Activated naive CD8-positive, alpha-beta T cell treated with anti-CD3 and anti-CD28 coated beads, Interleukin-2, amount 50 U/mL, for 24 hours (primary cell): Measurements from ENCODE around the gene CERS6.

ENCODE experiments used
- ATAC-seq: fragments of 150-1000 bp; cut with Tn5 transposase; one replicate; pipeline ENCODE4 v1.10.0; 2021
- DNase-seq: peaks from one replicate; pipeline ENCODE4 v3.0.0; 2021
- H3K27ac Mint-ChIP-seq: one replicate; pipeline ENCODE4 v1.8.0; 2021; ENCODE audit warnings: mild to moderate bottlenecking, mixed read lengths
- H3K27me3 Mint-ChIP-seq: one replicate; pipeline ENCODE4 v1.8.0; 2021; ENCODE audit warnings: mixed read lengths
- H3K36me3 Mint-ChIP-seq: one replicate; pipeline ENCODE4 v1.8.0; 2021; ENCODE audit warnings: low read depth, mixed read lengths
- H3K4me1 Mint-ChIP-seq: one replicate; pipeline ENCODE4 v1.8.0; 2021; ENCODE audit warnings: mixed read lengths
- H3K4me3 Mint-ChIP-seq: one replicate; pipeline ENCODE4 v1.8.0; 2021; ENCODE audit warnings: mild to moderate bottlenecking, moderate library complexity, mixed read lengths
- H3K9me3 Mint-ChIP-seq: one replicate; pipeline ENCODE4 v1.8.0; 2021; ENCODE audit warnings: mixed read lengths

The CERS6 gene

DNA sequence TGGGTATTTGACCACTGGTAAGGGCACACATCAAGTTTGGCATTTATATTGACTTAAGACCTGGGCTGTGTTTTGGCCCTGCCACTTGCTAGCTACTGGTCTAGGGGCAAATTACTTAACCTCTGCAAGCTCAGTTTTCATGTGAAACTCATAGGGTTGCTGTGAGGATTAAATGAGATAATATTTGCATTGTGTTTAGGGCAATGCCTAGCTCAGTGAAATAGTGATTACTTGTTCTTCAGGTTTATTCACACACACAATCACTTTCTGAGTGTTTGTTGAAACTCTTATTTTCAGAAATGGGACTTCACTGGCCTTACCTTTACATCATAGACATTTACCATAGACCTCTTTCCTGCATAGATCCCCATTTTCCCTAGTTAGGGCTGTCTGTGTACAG is 12.3 kb downstream of the CERS6 start:
- no peak overlapping the region for H3K27ac Mint-ChIP-seq
- H3K4me1 Mint-ChIP-seq = peaks cover 63% of the 10 kb centered on the region
- ATAC-seq (no peak), DNase-seq (no peak)
- H3K27me3 Mint-ChIP-seq = no peaks in the 10 kb centered on the region
- peaks cover 2% of the 10 kb centered on the region for H3K36me3 Mint-ChIP-seq
- no peak overlapping the region for H3K4me3 Mint-ChIP-seq
- H3K9me3 Mint-ChIP-seq = no peaks in the 10 kb centered on the region

DNA sequence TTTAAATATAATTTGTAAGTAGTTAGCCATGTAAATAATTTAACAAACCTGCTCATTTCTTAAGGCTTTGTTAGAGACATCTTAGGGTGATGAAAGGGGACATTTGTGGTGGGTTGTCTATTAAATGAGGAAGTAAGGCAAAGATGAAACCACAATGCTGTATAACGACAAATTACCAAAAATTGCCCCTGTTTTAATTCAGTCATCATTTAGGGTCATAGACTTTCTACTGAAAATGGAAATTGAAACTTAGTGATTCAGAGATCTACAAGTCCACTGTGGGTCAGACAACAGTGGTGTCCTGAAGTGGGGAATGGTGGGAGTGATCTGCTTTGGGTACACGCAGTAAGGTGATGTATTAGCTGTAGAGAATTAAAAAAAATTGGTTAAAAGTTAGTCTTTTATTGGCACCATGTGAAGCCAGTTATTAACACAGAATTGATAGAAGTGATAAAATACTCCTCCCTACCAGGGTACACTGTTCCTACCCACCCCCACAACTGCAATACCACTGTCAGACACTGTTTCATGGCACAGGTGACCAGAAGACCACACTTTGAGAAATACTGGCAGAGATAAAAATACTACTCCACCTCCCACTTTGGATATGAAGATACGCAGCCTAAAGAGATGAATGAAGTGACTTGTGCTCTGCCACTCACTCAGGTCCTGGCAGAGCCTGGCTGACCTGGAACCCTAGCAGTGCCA is 13.4 kb downstream of the CERS6 start:
- no peaks in the 10 kb centered on the region for H3K27me3 Mint-ChIP-seq
- DNase-seq (no peak), ATAC-seq (peak; percentile 38)
- H3K4me3 Mint-ChIP-seq = peak overlapping the region; percentile 16
- peaks cover 66% of the 10 kb centered on the region for H3K4me1 Mint-ChIP-seq
- peaks cover 5% of the 10 kb centered on the region for H3K36me3 Mint-ChIP-seq
- H3K27ac Mint-ChIP-seq = peak overlapping the region; percentile 29
- no peaks in the 10 kb centered on the region for H3K9me3 Mint-ChIP-seq

DNA sequence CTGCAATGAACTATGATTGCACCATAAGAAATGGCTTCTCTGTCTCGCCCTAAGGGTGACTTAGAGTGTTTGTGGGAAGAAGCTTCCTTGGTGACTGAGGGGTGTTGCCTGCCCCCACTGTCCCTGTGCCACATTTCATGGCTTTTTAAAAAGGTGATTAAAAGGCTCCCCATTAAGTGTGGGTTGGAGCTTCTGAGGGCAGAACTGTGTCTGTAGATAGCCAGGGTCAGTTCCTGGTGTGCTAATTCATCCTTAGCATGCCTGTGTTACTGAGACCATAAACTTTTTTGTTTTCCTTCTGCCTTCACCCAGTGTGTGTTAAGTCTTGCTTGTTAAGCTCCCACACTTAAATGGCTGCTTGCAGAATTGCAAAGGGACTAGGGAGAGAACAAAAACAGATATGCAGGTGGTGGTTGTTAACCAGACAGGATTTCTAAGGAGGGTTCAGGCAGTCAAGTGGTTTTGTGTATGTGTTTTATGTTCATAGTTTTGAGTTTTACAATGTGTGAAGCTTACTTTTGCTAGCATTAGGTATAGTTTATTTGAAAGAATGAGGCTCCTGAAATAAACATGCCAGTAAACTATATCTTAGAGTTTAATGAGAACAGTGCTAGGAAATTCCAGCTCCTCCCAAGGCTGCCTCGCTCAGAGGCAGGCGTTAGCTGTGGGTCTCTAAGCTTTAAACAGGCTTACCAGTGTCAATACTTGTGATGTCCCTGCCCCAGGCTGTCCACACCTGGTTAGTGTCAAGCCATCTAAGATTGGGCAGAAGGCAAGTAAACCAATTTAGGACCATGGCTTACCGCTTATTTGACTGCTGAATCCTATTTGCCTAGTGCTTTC is 14.5 kb downstream of the CERS6 start:
- DNase-seq (no peak), ATAC-seq (no peak)
- no peak overlapping the region for H3K4me3 Mint-ChIP-seq
- peaks cover 5% of the 10 kb centered on the region for H3K36me3 Mint-ChIP-seq
- no peaks in the 10 kb centered on the region for H3K9me3 Mint-ChIP-seq
- H3K27ac Mint-ChIP-seq = no peak overlapping the region
- H3K4me1 Mint-ChIP-seq = peaks cover 54% of the 10 kb centered on the region
- no peaks in the 10 kb centered on the region for H3K27me3 Mint-ChIP-seq

GRCh38 chr2:168471163-168471475 is 15.0 kb downstream of the CERS6 start:
- DNase-seq (no peak), ATAC-seq (no peak)
- Mint-ChIP-seq H3K27me3 (no peaks in the 10 kb centered on the region), H3K9me3 (no peaks in the 10 kb centered on the region), H3K27ac (no peak overlapping the region), H3K36me3 (peaks cover 5% of the 10 kb centered on the region), H3K4me3 (no peak overlapping the region), H3K4me1 (peaks cover 50% of the 10 kb centered on the region)

- H3K36me3 Mint-ChIP-seq = peaks cover 5% of the 10 kb centered on the region
- DNase-seq = no peak
- no peaks in the 10 kb centered on the region for H3K27me3 Mint-ChIP-seq
- peaks cover 32% of the 10 kb centered on the region for H3K4me1 Mint-ChIP-seq
- H3K27ac Mint-ChIP-seq = no peak overlapping the region
- H3K9me3 Mint-ChIP-seq = no peaks in the 10 kb centered on the region
- ATAC-seq = no peak
- no peak overlapping the region for H3K4me3 Mint-ChIP-seq
These were observed 19.6 kb downstream of the CERS6 start for GRCh38 chr2:168475636-168476035.

DNA sequence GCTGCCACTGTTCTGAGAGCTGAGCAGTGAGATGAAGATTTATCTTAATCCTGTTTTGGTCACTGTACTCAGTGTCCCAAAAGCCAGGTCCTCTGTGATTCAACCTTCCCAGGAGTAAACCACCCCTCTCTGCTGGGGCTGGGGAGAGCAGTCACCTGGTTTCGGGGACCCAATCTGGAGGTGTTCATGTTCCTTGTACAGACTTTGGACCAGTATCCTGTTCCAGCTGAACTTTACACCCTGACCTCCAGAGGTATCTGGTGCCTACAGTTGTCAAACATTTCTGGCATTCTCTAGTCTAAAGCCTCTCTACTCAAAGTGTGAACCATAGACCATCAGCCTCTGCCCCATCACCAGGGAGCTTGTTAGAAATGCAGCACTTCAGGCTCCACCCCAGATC is 22.1 kb downstream of the CERS6 start:
- ATAC-seq (peak; percentile 36), DNase-seq (no peak)
- H3K27ac Mint-ChIP-seq = no peak overlapping the region
- no peaks in the 10 kb centered on the region for H3K27me3 Mint-ChIP-seq
- no peaks in the 10 kb centered on the region for H3K9me3 Mint-ChIP-seq
- peaks cover 41% of the 10 kb centered on the region for H3K4me1 Mint-ChIP-seq
- peaks cover 4% of the 10 kb centered on the region for H3K36me3 Mint-ChIP-seq
- H3K4me3 Mint-ChIP-seq = no peak overlapping the region

- Mint-ChIP-seq H3K27ac (no peak overlapping the region), H3K36me3 (peaks cover under 1% of the 10 kb centered on the region), H3K9me3 (peaks cover 2% of the 10 kb centered on the region), H3K4me1 (peaks cover 49% of the 10 kb centered on the region), H3K27me3 (no peaks in the 10 kb centered on the region), H3K4me3 (no peak overlapping the region)
- ATAC-seq (no peak), DNase-seq (no peak)
These were observed 24.3 kb downstream of the CERS6 start for GRCh38 chr2:168480356-168480755.

- Mint-ChIP-seq H3K27me3 (no peaks in the 10 kb centered on the region), H3K27ac (no peak overlapping the region), H3K36me3 (peaks cover 3% of the 10 kb centered on the region), H3K9me3 (peaks cover 4% of the 10 kb centered on the region), H3K4me3 (no peak overlapping the region), H3K4me1 (peaks cover 49% of the 10 kb centered on the region)
- DNase-seq (no peak), ATAC-seq (no peak)
These were observed 24.9 kb downstream of the CERS6 start for GRCh38 chr2:168480825-168481585.

GRCh38 chr2:168482269-168482668 is 26.2 kb downstream of the CERS6 start:
- no peak for DNase-seq
- peaks cover 3% of the 10 kb centered on the region for H3K36me3 Mint-ChIP-seq
- H3K9me3 Mint-ChIP-seq = peaks cover 4% of the 10 kb centered on the region
- H3K4me1 Mint-ChIP-seq = peaks cover 41% of the 10 kb centered on the region
- no peak overlapping the region for H3K27ac Mint-ChIP-seq
- H3K4me3 Mint-ChIP-seq = no peak overlapping the region
- ATAC-seq = no peak
- no peaks in the 10 kb centered on the region for H3K27me3 Mint-ChIP-seq

DNA sequence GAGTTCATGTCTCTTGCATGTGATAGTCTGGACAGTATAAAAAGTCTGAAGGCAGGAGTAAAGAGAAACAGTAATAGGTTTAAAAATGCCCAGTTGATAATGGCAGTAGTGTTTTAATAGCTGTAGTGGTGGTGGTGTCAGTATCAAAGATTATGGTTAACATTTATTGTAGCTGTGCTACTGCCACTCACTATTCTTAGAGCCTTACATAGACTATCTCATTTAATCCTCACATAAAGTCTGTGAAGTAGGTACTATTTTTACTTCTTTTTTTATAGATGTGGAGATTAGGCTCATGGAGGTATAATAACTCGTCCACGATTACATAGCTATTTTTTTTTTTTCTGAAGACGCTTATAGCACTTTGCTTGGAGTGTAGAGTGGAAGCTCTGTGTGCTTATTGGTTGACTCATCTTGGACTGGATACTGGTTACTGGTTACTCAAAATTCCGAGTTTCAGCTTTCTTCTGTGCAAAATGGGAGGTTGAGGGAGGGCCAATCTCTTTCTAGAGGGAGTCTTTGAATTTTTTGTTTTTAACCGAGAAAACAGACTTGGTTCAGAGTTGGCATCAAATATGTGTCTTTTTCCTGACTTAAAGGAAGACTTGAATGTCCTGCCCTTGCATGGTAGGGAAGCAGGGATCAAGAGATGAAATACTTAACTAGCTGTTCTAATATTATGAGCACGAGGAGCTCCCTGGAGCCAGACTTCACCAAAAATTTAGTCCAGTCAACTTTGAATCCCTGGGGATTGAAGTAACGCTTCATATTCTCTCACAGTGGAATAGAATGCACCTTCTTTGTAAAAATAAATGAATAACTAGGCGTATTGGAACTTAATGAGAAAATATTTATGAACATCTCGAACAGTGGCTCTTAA is 27.1 kb downstream of the CERS6 start:
- peaks cover 3% of the 10 kb centered on the region for H3K36me3 Mint-ChIP-seq
- no peaks in the 10 kb centered on the region for H3K27me3 Mint-ChIP-seq
- ATAC-seq = no peak
- H3K9me3 Mint-ChIP-seq = peaks cover 4% of the 10 kb centered on the region
- H3K4me3 Mint-ChIP-seq = no peak overlapping the region
- no peak overlapping the region for H3K27ac Mint-ChIP-seq
- H3K4me1 Mint-ChIP-seq = peaks cover 35% of the 10 kb centered on the region
- DNase-seq = no peak

GRCh38 chr2:168486477-168486876 is 30.4 kb downstream of the CERS6 start:
- H3K4me1 Mint-ChIP-seq = peaks cover 47% of the 10 kb centered on the region
- DNase-seq (no peak), ATAC-seq (no peak)
- peaks cover 8% of the 10 kb centered on the region for H3K9me3 Mint-ChIP-seq
- H3K27me3 Mint-ChIP-seq = no peaks in the 10 kb centered on the region
- peaks cover 5% of the 10 kb centered on the region for H3K36me3 Mint-ChIP-seq
- H3K27ac Mint-ChIP-seq = no peak overlapping the region
- no peak overlapping the region for H3K4me3 Mint-ChIP-seq

GRCh38 chr2:168490015-168490874 is 34.2 kb downstream of the CERS6 start:
- ATAC-seq (peak; percentile 96), DNase-seq (peak; percentile 31)
- peaks cover 57% of the 10 kb centered on the region for H3K4me1 Mint-ChIP-seq
- peaks cover 12% of the 10 kb centered on the region for H3K9me3 Mint-ChIP-seq
- H3K27me3 Mint-ChIP-seq = no peaks in the 10 kb centered on the region
- H3K36me3 Mint-ChIP-seq = peaks cover 20% of the 10 kb centered on the region
- peak overlapping the region; percentile 85 for H3K27ac Mint-ChIP-seq
- H3K4me3 Mint-ChIP-seq = peak overlapping the region; percentile 66

GRCh38 chr2:168490946-168491605 is 35.0 kb downstream of the CERS6 start:
- peak; percentile 16 for ATAC-seq
- DNase-seq = peak; percentile 14
- Mint-ChIP-seq H3K4me1 (peaks cover 66% of the 10 kb centered on the region), H3K4me3 (peak overlapping the region; percentile 66), H3K36me3 (peaks cover 20% of the 10 kb centered on the region), H3K27me3 (no peaks in the 10 kb centered on the region), H3K27ac (peak overlapping the region; percentile 85), H3K9me3 (peaks cover 13% of the 10 kb centered on the region)
